ENCODE measurements around the gene DPYSL3. TPM values are rescaled to one million over a fixed set of nuclear protein-coding genes. Genes with fewer than 3 reads are reported as not detected.
"Not testable (repeated sequence)": the region's sequence is repeated elsewhere in the genome, so short reads cannot be mapped to it uniquely, and the experiment has no call there.

Gene DPYSL3
- polyA plus RNA-seq (ENCODE audit: low read depth in 6 of 6): not detected

DNA sequence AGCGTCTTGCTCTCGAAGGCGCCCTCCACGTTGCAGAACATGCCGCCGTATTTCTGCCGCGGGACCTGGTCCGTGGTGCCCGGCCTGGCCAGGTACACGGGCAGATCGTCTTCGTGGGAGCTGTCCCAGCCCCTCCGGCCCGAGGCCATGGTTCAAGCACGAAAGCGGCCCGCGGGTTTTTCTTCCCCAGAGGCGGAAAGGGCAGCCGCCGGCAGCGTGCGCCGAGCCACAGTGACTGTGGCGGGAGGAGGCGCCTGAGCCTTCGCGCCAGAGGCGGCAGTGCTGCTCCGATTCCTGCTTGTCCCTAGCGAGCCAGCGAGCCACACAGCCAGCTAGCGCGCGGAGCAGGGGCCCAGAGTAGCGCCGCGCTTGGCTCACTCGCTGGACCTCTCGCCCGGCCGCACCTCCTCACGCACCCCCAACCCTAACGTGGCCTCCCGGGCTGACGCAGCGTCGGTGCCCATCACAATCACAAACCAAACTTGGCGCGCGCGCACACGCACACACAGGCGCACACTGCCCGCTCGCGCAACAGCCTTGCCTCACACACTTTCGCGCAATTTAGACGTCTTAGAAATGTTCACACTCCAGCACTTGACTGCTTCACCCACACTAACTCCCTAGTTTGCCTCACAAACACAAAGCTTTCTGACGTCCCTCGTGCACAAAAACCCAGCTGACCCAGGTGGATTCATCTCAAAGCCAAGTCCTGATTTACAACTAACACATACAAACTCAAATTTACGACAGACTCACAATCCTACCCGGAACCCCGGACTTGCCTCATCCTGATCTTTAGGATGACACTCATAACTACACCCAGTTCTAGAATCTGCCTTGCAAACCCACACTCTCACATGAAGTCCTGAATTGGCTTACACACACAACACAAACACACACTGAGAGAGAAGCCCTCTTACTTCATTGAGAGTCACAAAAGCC is at the start of gene DPYSL3:
TSS of gene DPYSL3 (minus strand) at position 359 of the 942 bp plus-strand sequence. CDS start at position 149, 210 bp downstream.
- no peak for ATAC-seq (ENCODE audit: low read depth in 2 of 2)
- Mint-ChIP-seq H3K4me3 (peak within 1 kb of the TSS in 2 of 8 donors; percentile 42 to 44), H3K4me1 (peaks cover 3 to 6% (median 5%) of the 10 kb centered on the region in 3 donors), H3K27me3 (peaks cover 43 to 46% (median 44%) of the 10 kb centered on the region in 3 donors), H3K36me3 (no peaks in the 10 kb centered on the region), H3K9me3 (peaks cover 0 to 23% (median 5%) of the 10 kb centered on the region in 7 donors), H3K27ac (no peak within 1 kb of the TSS)
- no peak for DNase-seq

DNA sequence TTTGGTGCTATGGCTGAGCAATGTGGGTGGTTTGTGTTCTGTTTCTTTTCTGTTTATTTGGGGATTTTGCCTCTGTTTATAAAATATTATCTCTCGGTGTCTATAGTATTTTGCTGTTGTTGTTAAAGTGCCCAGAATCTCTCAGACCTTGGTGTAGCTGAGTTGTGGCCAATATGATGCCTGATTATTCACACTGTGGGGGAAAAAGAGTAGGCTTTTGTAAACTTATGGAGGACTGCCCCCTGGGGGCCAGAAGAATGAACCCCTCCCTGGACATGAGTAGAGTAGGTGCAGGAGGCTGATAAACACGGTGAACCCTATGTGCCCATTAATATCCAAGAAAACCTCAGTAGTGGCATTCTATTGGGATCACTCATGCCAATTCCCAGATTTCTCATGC is 49.0 kb upstream of the DPYSL3 start:
- Mint-ChIP-seq H3K27me3 (peaks cover 0 to 15% (median 9%) of the 10 kb centered on the region in 3 donors), H3K36me3 (no peaks in the 10 kb centered on the region), H3K27ac (no peak overlapping the region), H3K4me1 (no peaks in the 10 kb centered on the region), H3K4me3 (no peak overlapping the region), H3K9me3 (peaks cover 0 to 2% (median 0%) of the 10 kb centered on the region in 7 donors)
- ATAC-seq (ENCODE audit: low read depth in 2 of 2) (no peak), DNase-seq (no peak)

- no peak overlapping the region for H3K4me3 Mint-ChIP-seq
- no peak for ATAC-seq (ENCODE audit: low read depth in 2 of 2)
- H3K27me3 Mint-ChIP-seq: peaks cover 0 to 15% (median 9%) of the 10 kb centered on the region in 3 donors
- H3K9me3 Mint-ChIP-seq: peaks cover 0 to 2% (median 0%) of the 10 kb centered on the region in 7 donors
- DNase-seq: no peak
- no peaks in the 10 kb centered on the region for H3K4me1 Mint-ChIP-seq
- H3K36me3 Mint-ChIP-seq: no peaks in the 10 kb centered on the region
- H3K27ac Mint-ChIP-seq: no peak overlapping the region
These were observed 48.2 kb upstream of the DPYSL3 start for GRCh38 chr5:147557876-147558745.

- no peaks in the 10 kb centered on the region for H3K36me3 Mint-ChIP-seq
- no peak for ATAC-seq (ENCODE audit: low read depth in 2 of 2)
- no peak overlapping the region for H3K4me3 Mint-ChIP-seq
These were observed 45.3 kb upstream of the DPYSL3 start for GRCh38 chr5:147555176-147555575.

DNA sequence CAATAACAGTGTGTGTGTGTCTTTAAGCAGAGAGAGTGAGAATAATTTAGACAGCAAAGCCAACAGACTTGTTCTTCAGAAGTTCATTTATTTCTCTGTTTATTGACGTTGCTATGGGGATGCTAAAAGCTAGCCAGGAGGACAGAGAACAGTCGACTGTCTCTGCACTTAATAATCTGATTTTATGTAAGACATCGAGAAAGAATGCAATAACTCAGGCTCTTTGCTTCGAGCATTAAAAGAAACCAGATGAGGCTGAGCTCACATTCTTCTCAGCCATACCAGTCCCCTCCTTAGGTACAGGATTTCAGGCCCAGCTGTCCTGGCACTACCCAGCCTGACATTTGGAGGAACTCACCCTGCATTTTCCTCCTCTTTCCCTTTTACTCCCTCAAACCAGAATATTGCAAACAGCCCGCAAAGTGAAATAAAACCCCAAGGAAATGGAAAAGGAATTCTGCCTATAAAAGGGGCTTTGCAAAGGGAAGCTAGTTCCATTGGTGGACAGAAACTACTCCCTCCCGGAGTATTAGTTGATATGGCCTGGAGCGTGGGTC is 44.5 kb upstream of the DPYSL3 start:
- Mint-ChIP-seq H3K4me1 (no peaks in the 10 kb centered on the region), H3K4me3 (no peak overlapping the region), H3K27me3 (peaks cover 3 to 7% (median 3%) of the 10 kb centered on the region in 3 donors), H3K36me3 (no peaks in the 10 kb centered on the region), H3K27ac (no peak overlapping the region), H3K9me3 (peaks cover 2 to 15% (median 4%) of the 10 kb centered on the region in 7 donors)
- DNase-seq (no peak), ATAC-seq (ENCODE audit: low read depth in 2 of 2) (no peak)

More at GRCh38 chr5:147555176-147555575, 45.3 kb upstream of the DPYSL3 start:
- Mint-ChIP-seq H3K27ac (no peak overlapping the region), H3K9me3 (peaks cover 0 to 12% (median 0%) of the 10 kb centered on the region in 7 donors), H3K4me1 (no peaks in the 10 kb centered on the region), H3K27me3 (peaks cover 0 to 8% (median 0%) of the 10 kb centered on the region in 3 donors)
- DNase-seq: no peak

DNA sequence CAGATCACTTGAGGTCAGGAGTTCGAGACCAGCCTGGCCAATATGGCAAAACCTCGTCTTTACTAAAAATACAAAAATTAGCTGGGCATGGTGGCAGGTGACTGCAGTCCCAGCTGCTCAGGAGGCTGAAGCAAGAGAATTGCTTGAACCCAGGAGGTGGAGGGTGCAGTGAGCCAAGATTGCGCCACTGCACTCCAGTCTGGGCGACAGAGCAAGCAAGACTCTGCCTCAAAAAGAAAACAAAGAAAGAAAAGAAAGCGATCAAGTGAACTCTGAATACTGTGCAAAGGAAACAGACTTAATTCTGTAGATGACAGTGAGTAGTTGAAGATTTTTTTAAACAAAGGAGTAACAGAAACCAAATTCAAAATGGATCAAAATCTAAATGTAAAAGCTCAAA is 43.9 kb upstream of the DPYSL3 start:
- peaks cover 2 to 16% (median 4%) of the 10 kb centered on the region in 7 donors for H3K9me3 Mint-ChIP-seq
- H3K4me3 Mint-ChIP-seq: peak overlapping the region in 1 of 8 donors; percentile 6
- not testable (repeated sequence) for H3K4me1 Mint-ChIP-seq; DNase-seq; H3K27me3 Mint-ChIP-seq; H3K36me3 Mint-ChIP-seq; ATAC-seq (ENCODE audit: low read depth in 2 of 2)
- H3K27ac Mint-ChIP-seq: peak overlapping the region in 1 of 6 donors; percentile 5

- DNase-seq (no peak), ATAC-seq (ENCODE audit: low read depth in 2 of 2) (no peak)
- H3K9me3 Mint-ChIP-seq: peaks cover 3 to 16% (median 5%) of the 10 kb centered on the region in 7 donors
- no peaks in the 10 kb centered on the region for H3K4me1 Mint-ChIP-seq
- no peaks in the 10 kb centered on the region for H3K36me3 Mint-ChIP-seq
- H3K27me3 Mint-ChIP-seq: peaks cover 4 to 7% (median 6%) of the 10 kb centered on the region in 3 donors
- no peak overlapping the region for H3K4me3 Mint-ChIP-seq
- no peak overlapping the region for H3K27ac Mint-ChIP-seq
These were observed 43.0 kb upstream of the DPYSL3 start for GRCh38 chr5:147552897-147553296.

- Mint-ChIP-seq H3K36me3 (no peaks in the 10 kb centered on the region), H3K4me3 (no peak overlapping the region), H3K4me1 (no peaks in the 10 kb centered on the region), H3K9me3 (peaks cover 3 to 16% (median 5%) of the 10 kb centered on the region in 7 donors), H3K27me3 (peaks cover 4 to 7% (median 6%) of the 10 kb centered on the region in 3 donors), H3K27ac (no peak overlapping the region)
- no peak for ATAC-seq (ENCODE audit: low read depth in 2 of 2)
- no peak for DNase-seq
These were observed 41.8 kb upstream of the DPYSL3 start for GRCh38 chr5:147551677-147552076.

DNA sequence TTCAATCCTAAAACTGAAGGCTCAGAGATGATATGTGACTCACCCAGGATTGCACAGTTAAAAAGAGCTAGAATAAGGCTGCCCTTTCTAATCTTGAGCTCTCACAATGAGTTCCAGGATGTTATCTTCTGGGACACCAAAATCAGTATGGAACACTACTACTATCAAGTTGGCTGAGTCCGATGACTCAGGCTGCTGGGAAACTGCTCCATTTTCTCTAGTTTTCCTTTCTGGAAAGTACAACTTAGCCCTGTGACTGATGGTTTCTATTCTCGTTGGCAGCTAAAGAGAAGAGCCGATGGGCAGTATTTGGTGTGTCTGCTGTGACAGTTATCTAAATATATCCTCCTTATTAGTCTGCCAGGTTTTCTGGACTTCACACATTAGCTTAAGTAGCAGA is 37.9 kb upstream of the DPYSL3 start:
- Mint-ChIP-seq H3K36me3 (no peaks in the 10 kb centered on the region), H3K9me3 (peaks cover 3 to 16% (median 5%) of the 10 kb centered on the region in 7 donors), H3K4me1 (no peaks in the 10 kb centered on the region), H3K4me3 (no peak overlapping the region), H3K27me3 (peaks cover 0 to 9% (median 6%) of the 10 kb centered on the region in 3 donors), H3K27ac (no peak overlapping the region)
- no peak for ATAC-seq (ENCODE audit: low read depth in 2 of 2)
- no peak for DNase-seq

DNA sequence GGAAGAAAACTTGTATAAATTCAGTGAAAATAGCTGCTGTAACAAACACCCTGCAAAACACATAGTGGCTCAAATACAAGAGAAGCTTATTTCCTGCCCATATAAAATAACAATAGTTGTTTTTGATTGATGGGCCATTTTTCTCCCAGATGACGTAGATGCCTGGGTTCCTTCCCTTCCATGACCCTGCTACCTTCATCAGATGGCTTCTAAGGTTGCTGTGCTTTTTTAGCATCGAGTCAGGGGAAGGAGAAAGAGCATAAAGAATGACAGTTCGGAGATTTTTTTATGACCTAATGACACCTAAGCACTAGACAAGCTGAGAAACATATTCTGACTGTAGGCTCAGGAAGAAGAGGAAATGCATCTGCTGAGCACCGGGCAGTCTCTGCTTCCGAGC is 34.7 kb upstream of the DPYSL3 start:
- Mint-ChIP-seq H3K27me3 (peaks cover 0 to 8% (median 4%) of the 10 kb centered on the region in 3 donors), H3K4me1 (no peaks in the 10 kb centered on the region), H3K4me3 (no peak overlapping the region), H3K27ac (no peak overlapping the region), H3K9me3 (peaks cover 0 to 8% (median 4%) of the 10 kb centered on the region in 7 donors), H3K36me3 (no peaks in the 10 kb centered on the region)
- DNase-seq (no peak), ATAC-seq (ENCODE audit: low read depth in 2 of 2) (no peak)

DNA sequence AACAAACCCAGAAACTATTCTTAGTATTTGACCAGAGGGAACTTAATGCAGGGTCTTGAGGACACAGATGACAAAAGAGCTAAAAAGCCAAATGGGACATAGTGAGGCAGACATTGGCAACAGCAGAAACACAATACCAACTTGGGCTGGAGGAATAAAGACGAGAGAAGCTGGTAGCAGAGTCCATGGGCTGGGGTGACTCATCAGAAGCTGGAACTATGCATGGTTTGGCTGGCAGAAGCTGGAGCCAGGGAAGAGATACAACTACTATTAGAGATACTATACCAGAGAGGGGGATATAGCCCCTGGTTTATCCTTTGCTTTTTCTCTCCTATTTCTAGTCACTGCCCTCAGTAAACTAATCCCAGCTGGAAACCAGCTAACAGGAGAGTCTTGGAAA is 29.2 kb upstream of the DPYSL3 start:
- H3K4me1 Mint-ChIP-seq: no peaks in the 10 kb centered on the region
- no peak for DNase-seq
- peaks cover 0 to 8% (median 0%) of the 10 kb centered on the region in 7 donors for H3K9me3 Mint-ChIP-seq
- no peak overlapping the region for H3K4me3 Mint-ChIP-seq
- H3K36me3 Mint-ChIP-seq: no peaks in the 10 kb centered on the region
- peak overlapping the region in 1 of 6 donors; percentile 56 for H3K27ac Mint-ChIP-seq
- peaks cover 6 to 15% (median 8%) of the 10 kb centered on the region in 3 donors for H3K27me3 Mint-ChIP-seq
- no peak for ATAC-seq (ENCODE audit: low read depth in 2 of 2)

GRCh38 chr5:147538236-147538635 is 28.4 kb upstream of the DPYSL3 start:
- Mint-ChIP-seq H3K27me3 (peaks cover 6 to 10% (median 8%) of the 10 kb centered on the region in 3 donors), H3K9me3 (peaks cover 0 to 8% (median 0%) of the 10 kb centered on the region in 7 donors), H3K36me3 (no peaks in the 10 kb centered on the region), H3K4me1 (no peaks in the 10 kb centered on the region), H3K4me3 (no peak overlapping the region), H3K27ac (no peak overlapping the region)
- no peak for ATAC-seq (ENCODE audit: low read depth in 2 of 2)
- no peak for DNase-seq

Measured in naive B cell (primary cell).